ENCODE results near the gene BRD2. TPM values are rescaled to one million over a fixed set of nuclear protein-coding genes. Genes with fewer than 3 reads are reported as not detected.

Gene BRD2
- total and polyA plus RNA-seq, 9 of the 15 experiments (the other 6 are each of a cell fraction or from before 2014, with no cell fraction given), result 19.0 to 252 (median 181) TPM

DNA sequence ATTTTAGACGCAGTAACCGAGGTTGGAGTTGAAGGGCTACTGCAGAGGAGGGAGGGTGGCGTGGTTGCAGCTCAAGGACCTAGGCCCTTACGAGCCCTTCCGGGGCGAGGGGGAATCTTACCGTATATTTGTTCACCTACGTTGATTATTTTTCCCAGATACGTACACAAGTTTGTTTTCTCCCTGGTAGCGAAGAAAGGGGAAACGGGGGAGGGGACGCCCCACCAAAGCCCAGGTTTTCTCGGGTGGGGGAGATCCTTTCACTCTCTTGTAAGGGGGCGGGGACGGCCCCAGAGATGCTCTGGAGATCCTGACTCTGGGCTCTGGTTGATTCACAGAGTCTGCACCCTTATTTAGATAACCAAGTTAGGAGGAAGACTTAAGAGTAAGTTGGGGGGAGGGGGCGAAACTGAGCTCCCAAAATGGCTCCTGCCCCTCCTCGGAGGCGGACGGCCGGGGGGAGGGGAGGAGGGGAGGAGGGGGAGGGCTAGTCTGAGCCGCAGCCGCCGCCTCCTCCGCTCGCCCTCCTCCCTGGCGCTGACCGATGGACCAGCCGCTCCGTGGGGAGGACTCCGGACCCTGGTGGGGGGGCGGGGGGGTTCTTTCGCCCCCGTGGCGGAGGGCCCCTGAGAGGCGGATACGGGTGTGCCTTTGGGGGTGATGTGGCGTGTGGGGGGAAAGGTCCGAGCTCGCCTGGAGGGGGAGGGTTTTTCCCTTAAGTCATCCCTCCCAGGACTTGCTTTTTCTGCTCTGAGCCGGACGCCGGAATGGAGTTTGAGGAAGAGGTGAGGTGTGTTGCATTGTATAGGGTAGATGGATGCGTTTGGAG lies 2.2 kb downstream of the BRD2 start:
- DNase-seq (ENCODE audit: extremely low read depth in 1 of 4, low spot score in 3 of 4) (peak; percentile 60 to 93 (median 76)), ATAC-seq (peak; percentile 37), FAIRE-seq (no peak)
- H3K36me3 ChIP-seq (ENCODE audit: control insufficient read depth, insufficient read depth, low read length), result peaks cover 41% of the 10 kb centered on the region
- no peaks in the 10 kb centered on the region for H3K27me3 ChIP-seq (ENCODE audit: control insufficient read depth in 2 of 2, insufficient read depth in 2 of 2, low read length in 2 of 2)
- peaks cover 91% of the 10 kb centered on the region for H3K79me2 ChIP-seq (ENCODE audit: control insufficient read depth, insufficient read depth, low read length)
- H3K9ac ChIP-seq (ENCODE audit: insufficient read depth in 1 of 2, low read depth in 2 of 2, low read length in 2 of 2), result peak overlapping the region; percentile 99 to 100
- H3K4me3 ChIP-seq, result peak overlapping the region; percentile 70
- H2AFZ ChIP-seq (ENCODE audit: low read depth, low read length), result no peak overlapping the region
- H3K4me2 ChIP-seq (ENCODE audit: insufficient read depth, low read length), result peak overlapping the region; percentile 94
- peak overlapping the region; percentile 99 for H3K27ac ChIP-seq (ENCODE audit: extremely low read depth, low read depth, low read length)
- intact Hi-C loops (cut with micrococcal nuclease), result loop anchor here (5.0 kb wide), 1 partner anchor 773 kb away; no protein-coding TSS in a partner anchor
- no peaks in the 10 kb centered on the region for H3K9me3 ChIP-seq (replicated peaks; ENCODE audit: control insufficient read depth, insufficient read depth, low read depth, low read length)
- 1% methylated on average over 22 of the region's 43 CpGs for WGBS (ENCODE audit: insufficient coverage, low coverage, missing lambda C conversion rate)
- ChIA-PET POLR2A (interaction anchor here (0.6 to 13.4 kb wide), 22 partner anchors 14 to 1149 kb away, joined by 3 to 384 read pairs (median 5); partner anchors contain the start of genes HLA-DMA, HSD17B8, PSMB8 and TAP2), CTCF (ENCODE audit: low intra/inter-chr PET ratio) (no interaction called here)
- H3K9me1 ChIP-seq (ENCODE audit: control insufficient read depth, insufficient read depth, low read length), result peaks cover 6% of the 10 kb centered on the region
- H3K4me1 ChIP-seq (replicated peaks in 1 of 2; ENCODE audit: control insufficient read depth in 2 of 2, insufficient read depth in 2 of 2, low read length in 2 of 2), result peaks cover 24 to 25% of the 10 kb centered on the region in 2 experiments
- no TSS peak for BruUV-seq (replicated peaks)
- H4K20me1 ChIP-seq (replicated peaks; ENCODE audit: control insufficient read depth, insufficient read depth, low read length), result peaks cover 35% of the 10 kb centered on the region
- in situ Hi-C loops (cut with MboI), result loop anchor here (25.0 kb wide), 1 partner anchor 1433 kb away; the partner anchor contains the start of genes ATP6V1G2, DDX39B, MCCD1 and NFKBIL1
- TF ChIP-seq SMARCB1 (IDR thresholded peaks at IDR 0.05; ENCODE audit: insufficient read length, low read depth), result no peak
- TF ChIP-seq RHOXF2B (CRISPR knock-in tag; conservative IDR thresholded peaks at IDR 0.05), result no peak
- no peak for TF ChIP-seq CBFA2T2 (conservative IDR thresholded peaks at IDR 0.05)
- no peak for TF ChIP-seq ETS2 (tag; IDR thresholded peaks at IDR 0.05; ENCODE audit: borderline replicate concordance, poor library complexity, severe bottlenecking)
- TF ChIP-seq, protein P1, sequence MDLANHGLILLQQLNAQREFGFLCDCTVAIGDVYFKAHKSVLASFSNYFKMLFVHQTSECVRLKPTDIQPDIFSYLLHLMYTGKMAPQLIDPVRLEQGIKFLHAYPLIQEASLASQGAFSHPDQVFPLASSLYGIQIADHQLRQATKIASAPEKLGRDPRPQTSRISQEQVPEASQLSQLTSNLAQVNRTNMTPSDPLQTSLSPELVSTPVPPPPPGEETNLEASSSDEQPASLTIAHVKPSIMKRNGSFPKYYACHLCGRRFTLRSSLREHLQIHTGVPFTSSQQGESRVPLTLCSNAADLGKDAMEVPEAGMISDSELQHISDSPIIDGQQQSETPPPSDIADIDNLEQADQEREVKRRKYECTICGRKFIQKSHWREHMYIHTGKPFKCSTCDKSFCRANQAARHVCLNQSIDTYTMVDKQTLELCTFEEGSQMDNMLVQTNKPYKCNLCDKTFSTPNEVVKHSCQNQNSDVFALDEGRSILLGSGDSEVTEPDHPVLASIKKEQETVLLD (IDR thresholded peaks at IDR 0.05), result no peak
- no peak for TF ChIP-seq ZNF780A (CRISPR knock-in tag; IDR thresholded peaks at IDR 0.05)
- no peak for TF ChIP-seq ZNF184 (CRISPR knock-in tag; IDR thresholded peaks at IDR 0.05)
- TF ChIP-seq THRAP3 (IDR thresholded peaks at IDR 0.05; ENCODE audit: borderline replicate concordance), result 0 out of 2 replicates have a peak, but pooled peaks have one; percentile 18
- TF ChIP-seq ZNF212 (CRISPR knock-in tag; IDR thresholded peaks at IDR 0.05), result no peak
- TF ChIP-seq TAF1 (IDR thresholded peaks at IDR 0.05; ENCODE audit: control insufficient read depth, extremely low read depth, insufficient read depth, low read length, severe bottlenecking), result peak; percentile 62
- no peak for TF ChIP-seq ZNF316 (IDR thresholded peaks at IDR 0.05)
- TF ChIP-seq FOS (IDR thresholded peaks at IDR 0.05; ENCODE audit: extremely low read depth, insufficient read length), result no peak
- no peak for TF ChIP-seq PHB2 (IDR thresholded peaks at IDR 0.05; ENCODE audit: low read depth)
- TF ChIP-seq, protein P2, sequence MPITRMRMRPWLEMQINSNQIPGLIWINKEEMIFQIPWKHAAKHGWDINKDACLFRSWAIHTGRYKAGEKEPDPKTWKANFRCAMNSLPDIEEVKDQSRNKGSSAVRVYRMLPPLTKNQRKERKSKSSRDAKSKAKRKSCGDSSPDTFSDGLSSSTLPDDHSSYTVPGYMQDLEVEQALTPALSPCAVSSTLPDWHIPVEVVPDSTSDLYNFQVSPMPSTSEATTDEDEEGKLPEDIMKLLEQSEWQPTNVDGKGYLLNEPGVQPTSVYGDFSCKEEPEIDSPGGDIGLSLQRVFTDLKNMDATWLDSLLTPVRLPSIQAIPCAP (CRISPR knock-in tag; IDR thresholded peaks at IDR 0.05; ENCODE audit: borderline replicate concordance), result no peak
- no peak for TF ChIP-seq GABPA (tag; conservative IDR thresholded peaks at IDR 0.05; ENCODE audit: low read depth)
- TF ChIP-seq ZNF140 (CRISPR knock-in tag; IDR thresholded peaks at IDR 0.05), result no peak
- TF ChIP-seq SAFB2 (IDR thresholded peaks at IDR 0.05; ENCODE audit: borderline replicate concordance, low read depth, low read length, severe bottlenecking), result no peak
- TF ChIP-seq RBM39 (optimal IDR thresholded peaks at IDR 0.05; ENCODE audit: low read depth, low read length), result no peak
- TF ChIP-seq, protein P3, sequence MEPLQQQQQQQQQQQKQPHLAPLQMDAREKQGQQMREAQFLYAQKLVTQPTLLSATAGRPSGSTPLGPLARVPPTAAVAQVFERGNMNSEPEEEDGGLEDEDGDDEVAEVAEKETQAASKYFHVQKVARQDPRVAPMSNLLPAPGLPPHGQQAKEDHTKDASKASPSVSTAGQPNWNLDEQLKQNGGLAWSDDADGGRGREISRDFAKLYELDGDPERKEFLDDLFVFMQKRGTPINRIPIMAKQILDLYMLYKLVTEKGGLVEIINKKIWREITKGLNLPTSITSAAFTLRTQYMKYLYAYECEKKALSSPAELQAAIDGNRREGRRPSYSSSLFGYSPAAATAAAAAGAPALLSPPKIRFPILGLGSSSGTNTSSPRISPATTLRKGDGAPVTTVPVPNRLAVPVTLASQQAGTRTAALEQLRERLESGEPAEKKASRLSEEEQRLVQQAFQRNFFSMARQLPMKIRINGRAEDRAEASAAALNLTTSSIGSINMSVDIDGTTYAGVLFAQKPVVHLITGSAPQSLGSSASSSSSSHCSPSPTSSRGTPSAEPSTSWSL (CRISPR knock-in tag; IDR thresholded peaks at IDR 0.05; ENCODE audit: borderline replicate concordance), result no peak

All from K562 (cell line).